ENCODE measurements around the gene BIRC2.

GRCh38 chr11:102359372-102359771 lies 12.4 kb downstream of the BIRC2 start:
- TF ChIP-seq CTCF (IDR thresholded peaks at IDR 0.05) (no peak), POLR2A (IDR thresholded peaks at IDR 0.05) (no peak)
